Esophagus muscularis mucosa (tissue), 4 donors: ENCODE data around the gene CEACAM21. TPM values are rescaled to one million over a fixed set of nuclear protein-coding genes. Genes with fewer than 3 reads are reported as not detected.

Source experiments
- DNase-seq: peaks from one replicate; pipeline ENCODE4 v3.0.0-alpha.2; 2017; ENCODE audit errors: extremely low spot score
- H3K27ac ChIP-seq, 4 donors: fragments of 200-600 bp; sonication (generic); replicated peaks in 1 of 4; 1 replicate in 3 of 4; 2 replicates in 1 of 4; pipeline ENCODE4 v1.5.1; 2016 to 2019; ENCODE audit warnings: mild to moderate bottlenecking in 1 of 4
- H3K27me3 ChIP-seq, 4 donors: fragments of 200-600 bp; sonication (generic); one replicate each; pipeline versions ENCODE4 v1.5.1 to v1.6.0; 2016 to 2019
- H3K36me3 ChIP-seq, 4 donors: fragments of 200-600 bp; sonication (generic); one replicate each; pipeline ENCODE4 v1.5.1; 2016 to 2019
- H3K4me1 ChIP-seq, 4 donors: fragments of 200-600 bp; sonication (generic); one replicate each; pipeline ENCODE4 v1.5.1; 2016 to 2019
- H3K4me3 ChIP-seq, 4 donors: fragments of 200-600 bp; sonication (generic); 1 replicate in 2 of 4; 2 replicates in 2 of 4; pipeline ENCODE4 v1.5.1; 2016 to 2019; ENCODE audit warnings: mild to moderate bottlenecking in 4 of 4, moderate library complexity in 1 of 4
- H3K9me3 ChIP-seq, 4 donors: fragments of 200-600 bp; sonication (generic); 1 replicate in 3 of 4; 2 replicates in 1 of 4; pipeline ENCODE4 v1.5.1; 2016 to 2019
- EP300 ChIP-seq: sonication (generic); formaldehyde crosslinking; IDR thresholded peaks from one replicate; pipeline ENCODE4 v1.6.1; 2017; ENCODE audit warnings: antibody characterized with exemption
- POLR2A ChIP-seq: fragments of 450-650 bp; IDR thresholded peaks from one replicate; pipeline ENCODE4 v1.6.1; 2017; ENCODE audit warnings: antibody characterized with exemption, moderate library complexity, mild to moderate bottlenecking, low read depth
- POLR2AphosphoS5 ChIP-seq, 2 donors: sonication (generic); formaldehyde crosslinking; IDR thresholded peaks; one replicate each; pipeline ENCODE4 v1.6.1; 2017; ENCODE audit warnings: antibody characterized with exemption in 2 of 2
- WGBS: methylation state at CpG from one replicate; pipeline ENCODE4 v1.1.5; 2018; 5-methylcytosine and 5-hydroxymethylcytosine counted together
- intact Hi-C: fragments of 100-400 bp; cut with DNase I; formaldehyde crosslinking; loops from one replicate; pipeline ENCODE4 v1.15.1; 2023
- total RNA-seq, 4 donors: library from RNA; depleted of rRNA; stranded (reverse); fragments of >200 nt; gene quantifications; one replicate each; pipeline versions ENCODE4 v1.1.0 to v1.2.1, GENCODE V29; 2016
- TF ChIP-seq, protein P1 (sequence below), 3 experiments: fragments of 200-600 bp in 2 of 3; fragments of 450-650 bp in 1 of 3; sonication (generic) in 2 of 3; IDR thresholded peaks; one replicate each; pipeline ENCODE4 v1.5.1; 2017 to 2019; ENCODE audit warnings: antibody characterized with exemption in 3 of 3, mild to moderate bottlenecking in 2 of 3, moderate library complexity in 1 of 3

CEACAM21 gene
- total RNA-seq, 4 donors from 2014 or later, result 0.83 to 1.8 TPM; not detected in 2

DNA sequence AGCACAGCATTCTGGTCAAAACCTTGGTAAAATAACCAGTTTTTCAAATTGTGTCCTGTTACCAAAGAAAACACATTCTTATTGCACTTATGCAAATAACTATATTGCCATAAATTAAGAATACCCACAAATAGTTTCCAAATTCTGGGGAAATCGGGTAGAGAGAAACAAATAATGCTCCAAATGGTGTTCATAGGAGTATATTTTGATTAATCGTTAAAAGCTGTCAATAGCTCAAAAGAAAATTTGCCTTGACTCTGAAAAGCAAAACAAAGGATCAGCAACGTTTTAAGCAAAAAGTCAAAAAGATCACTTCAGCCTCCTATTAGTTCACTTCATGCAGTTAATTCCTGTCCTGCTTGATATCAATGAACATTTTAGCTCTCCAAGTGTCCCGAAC, 22.2 kb upstream of the CEACAM21 start:
- no peak for DNase-seq
- H3K27me3 ChIP-seq, result peaks cover 0 to 39% (median 0%) of the 10 kb centered on the region in 4 donors
- H3K36me3 ChIP-seq, result no peaks in the 10 kb centered on the region
- intact Hi-C loops, result no loop called here
- no peak for TF ChIP-seq POLR2AphosphoS5 (IDR thresholded peaks at IDR 0.05)
- TF ChIP-seq EP300, result no peak
- TF ChIP-seq POLR2A, result no peak
- TF ChIP-seq, protein P1, sequence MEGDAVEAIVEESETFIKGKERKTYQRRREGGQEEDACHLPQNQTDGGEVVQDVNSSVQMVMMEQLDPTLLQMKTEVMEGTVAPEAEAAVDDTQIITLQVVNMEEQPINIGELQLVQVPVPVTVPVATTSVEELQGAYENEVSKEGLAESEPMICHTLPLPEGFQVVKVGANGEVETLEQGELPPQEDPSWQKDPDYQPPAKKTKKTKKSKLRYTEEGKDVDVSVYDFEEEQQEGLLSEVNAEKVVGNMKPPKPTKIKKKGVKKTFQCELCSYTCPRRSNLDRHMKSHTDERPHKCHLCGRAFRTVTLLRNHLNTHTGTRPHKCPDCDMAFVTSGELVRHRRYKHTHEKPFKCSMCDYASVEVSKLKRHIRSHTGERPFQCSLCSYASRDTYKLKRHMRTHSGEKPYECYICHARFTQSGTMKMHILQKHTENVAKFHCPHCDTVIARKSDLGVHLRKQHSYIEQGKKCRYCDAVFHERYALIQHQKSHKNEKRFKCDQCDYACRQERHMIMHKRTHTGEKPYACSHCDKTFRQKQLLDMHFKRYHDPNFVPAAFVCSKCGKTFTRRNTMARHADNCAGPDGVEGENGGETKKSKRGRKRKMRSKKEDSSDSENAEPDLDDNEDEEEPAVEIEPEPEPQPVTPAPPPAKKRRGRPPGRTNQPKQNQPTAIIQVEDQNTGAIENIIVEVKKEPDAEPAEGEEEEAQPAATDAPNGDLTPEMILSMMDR (IDR thresholded peaks at IDR 0.05), result no peak
- no peaks in the 10 kb centered on the region for H3K9me3 ChIP-seq
- 81% methylated on average over 4 of the region's 4 CpGs for WGBS
- H3K4me3 ChIP-seq, result no peak overlapping the region
- H3K27ac ChIP-seq, result no peak overlapping the region
- peaks cover 0 to 5% (median 2%) of the 10 kb centered on the region in 4 donors for H3K4me1 ChIP-seq

DNA sequence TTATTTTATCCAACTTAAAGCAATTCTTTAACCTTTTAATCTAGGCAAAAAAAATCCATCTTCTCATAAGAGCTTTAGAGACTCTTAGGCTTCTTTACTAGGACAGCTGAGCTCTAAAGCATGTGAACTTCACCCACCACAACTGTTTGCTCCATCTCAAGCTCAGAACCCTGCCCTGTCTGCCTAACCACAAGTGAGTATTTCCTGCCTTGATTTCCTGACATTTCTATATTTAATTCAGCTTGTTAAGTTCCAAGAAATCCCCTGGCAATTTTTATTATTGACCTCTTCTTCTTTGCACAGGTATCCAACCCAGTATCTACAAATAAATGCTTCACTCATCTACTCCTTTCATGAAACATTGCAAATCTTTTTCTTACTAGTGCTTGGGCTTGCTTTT, 21.1 kb upstream of the CEACAM21 start:
- DNase-seq, result no peak
- peaks cover 0 to 42% (median 0%) of the 10 kb centered on the region in 4 donors for H3K27me3 ChIP-seq
- intact Hi-C loops, result no loop called here

DNA sequence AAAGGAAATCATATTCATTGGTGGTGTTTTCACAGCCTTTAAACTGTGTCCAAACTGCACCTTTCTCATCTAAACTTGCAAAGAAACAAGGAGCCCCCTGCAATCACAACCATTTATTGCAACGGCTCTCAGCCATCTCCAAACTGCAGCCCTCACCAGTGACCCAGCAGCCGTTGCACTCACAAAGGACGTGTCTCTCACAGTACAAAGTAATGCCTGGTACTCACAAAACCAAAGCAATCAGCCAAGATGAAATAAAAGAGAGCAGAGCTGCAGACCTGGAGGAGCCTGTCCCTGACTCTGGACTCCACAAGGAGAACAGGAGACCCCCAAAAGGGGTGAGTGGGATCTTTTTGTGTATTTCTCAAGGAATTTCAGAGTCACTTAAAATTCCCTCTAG, 20.2 kb upstream of the CEACAM21 start:
- H3K9me3 ChIP-seq, result no peaks in the 10 kb centered on the region
- TF ChIP-seq, protein P1 (IDR thresholded peaks at IDR 0.05), result no peak
- TF ChIP-seq EP300 (no peak), POLR2AphosphoS5 (IDR thresholded peaks at IDR 0.05) (no peak), POLR2A (no peak)
- no peak for DNase-seq
- peaks cover 0 to 43% (median 0%) of the 10 kb centered on the region in 4 donors for H3K27me3 ChIP-seq
- H3K36me3 ChIP-seq, result no peaks in the 10 kb centered on the region
- peaks cover 0 to 5% (median 2%) of the 10 kb centered on the region in 4 donors for H3K4me1 ChIP-seq
- no peak overlapping the region for H3K4me3 ChIP-seq
- 35% methylated on average over 3 of the region's 3 CpGs for WGBS
- H3K27ac ChIP-seq, result no peak overlapping the region
- intact Hi-C loops, result no loop called here

More for the DNA sequence above, 21.1 kb upstream of the CEACAM21 start:
- no peaks in the 10 kb centered on the region for H3K36me3 ChIP-seq
- peaks cover 0 to 5% (median 2%) of the 10 kb centered on the region in 4 donors for H3K4me1 ChIP-seq
- H3K9me3 ChIP-seq, result no peaks in the 10 kb centered on the region
- no peak overlapping the region for H3K4me3 ChIP-seq
- no peak overlapping the region for H3K27ac ChIP-seq
- no peak for TF ChIP-seq POLR2AphosphoS5 (IDR thresholded peaks at IDR 0.05)
- TF ChIP-seq, protein P1 (IDR thresholded peaks at IDR 0.05), result no peak
- TF ChIP-seq POLR2A, result no peak
- TF ChIP-seq EP300, result no peak

DNA sequence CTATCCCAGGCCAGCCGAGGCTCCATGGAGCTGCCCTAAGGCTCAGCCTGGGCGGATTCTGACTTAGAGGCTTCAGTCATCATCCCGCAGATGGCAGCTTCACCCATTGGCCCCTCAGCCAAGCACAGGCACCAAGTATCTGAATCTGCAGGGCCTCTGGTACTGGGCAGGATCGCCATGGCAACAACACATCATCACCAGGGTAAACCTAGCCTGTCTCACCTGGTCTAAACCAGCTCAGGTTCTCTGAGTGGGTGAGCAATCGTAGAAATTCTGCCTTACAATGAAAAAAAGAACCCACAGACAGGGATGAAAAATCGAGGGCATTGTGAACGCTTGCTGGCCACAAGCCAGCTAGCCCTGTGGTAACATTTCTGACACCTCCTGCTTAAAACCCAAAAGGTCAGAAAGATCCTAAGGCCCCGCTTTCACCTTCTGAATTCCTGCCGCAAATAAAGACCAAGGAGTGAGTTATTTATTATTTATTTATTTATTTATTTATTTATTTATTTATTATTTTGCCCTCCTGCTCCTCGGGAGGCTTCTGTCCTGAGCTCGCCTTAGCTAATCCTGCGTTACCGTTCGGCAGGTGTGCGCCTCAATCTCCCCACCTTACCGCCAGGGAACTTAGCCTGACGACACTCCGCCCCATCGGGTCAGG, 12.0 kb upstream of the CEACAM21 start:
- H3K27ac ChIP-seq, result no peak overlapping the region
- H3K27me3 ChIP-seq, result peaks cover 0 to 72% (median 28%) of the 10 kb centered on the region in 4 donors
- 27% methylated on average over 17 of the region's 19 CpGs for WGBS
- TF ChIP-seq, protein P1 (IDR thresholded peaks at IDR 0.05), result no peak
- TF ChIP-seq POLR2A (no peak), EP300 (no peak), POLR2AphosphoS5 (IDR thresholded peaks at IDR 0.05) (no peak)
- peaks cover 0 to 20% (median 18%) of the 10 kb centered on the region in 4 donors for H3K4me1 ChIP-seq
- intact Hi-C loops, result no loop called here
- no peaks in the 10 kb centered on the region for H3K9me3 ChIP-seq
- H3K36me3 ChIP-seq, result no peaks in the 10 kb centered on the region
- DNase-seq, result no peak
- peak overlapping the region in 2 of 4 donors; percentile 10 to 17 for H3K4me3 ChIP-seq
